ENCODE data around the gene STAG1. TPM values are rescaled to one million over a fixed set of nuclear protein-coding genes. Genes with fewer than 3 reads are reported as not detected.

Gene STAG1
- total RNA-seq, 2 experiments from 2014 or later, result 41.2 to 44.8 TPM

Other genes starting within 250 kb of the STAG1 start
- gene SLC35G2, start 66.7 kb upstream of the STAG1 start, total RNA-seq, result 1 to 10 TPM; 1.1 to 1.6 TPM
- 10 to 100 TPM; 37.1 to 37.4 TPM for gene NCK1, start 109.8 kb upstream of the STAG1 start, total RNA-seq
- 1 to 10 TPM; 1.5 to 1.7 TPM for gene IL20RB, start 205.6 kb upstream of the STAG1 start, total RNA-seq